HepG2 (cell line): Measurements from ENCODE around the gene KIAA1958. TPM values are rescaled to one million over a fixed set of nuclear protein-coding genes. Genes with fewer than 3 reads are reported as not detected.

Source experiments
- ARID4A ChIP-seq: sonication (generic); formaldehyde crosslinking; IDR thresholded peaks from 2 replicates; pipeline ENCODE4 v1.5.0; 2020; ENCODE audit warnings: mild to moderate bottlenecking, missing genetic modification reagents, borderline replicate concordance
- ELF3 ChIP-seq: IDR thresholded peaks from 2 replicates; pipeline ENCODE4 v1.6.1; 2016; ENCODE audit warnings: missing genetic modification reagents, missing compliant biosample characterization
- HOXA3 ChIP-seq: sonication (generic); formaldehyde crosslinking; IDR thresholded peaks from 2 replicates; pipeline ENCODE4 v1.5.0; 2020; ENCODE audit warnings: missing genetic modification reagents
- HOXA5 ChIP-seq: sonication (generic); formaldehyde crosslinking; IDR thresholded peaks from 2 replicates; pipeline ENCODE4 v1.4.0; 2020; ENCODE audit warnings: missing genetic modification reagents
- IKZF1 ChIP-seq: fragments of 450-650 bp; IDR thresholded peaks from 2 replicates; pipeline ENCODE4 v1.7.1; 2016
- KAT7 ChIP-seq: IDR thresholded peaks from 2 replicates; pipeline ENCODE4 v1.6.1; 2018; ENCODE audit warnings: borderline replicate concordance, missing compliant biosample characterization
- MATR3 ChIP-seq: sonication (generic); formaldehyde crosslinking; IDR thresholded peaks from 2 replicates; pipeline ENCODE4 v1.4.0; 2020; ENCODE audit warnings: missing genetic modification reagents
- NFE2L1 ChIP-seq: sonication (generic); formaldehyde crosslinking; IDR thresholded peaks from 2 replicates; pipeline ENCODE4 v1.4.0; 2020; ENCODE audit warnings: missing genetic modification reagents, mild to moderate bottlenecking, borderline replicate concordance
- NRL ChIP-seq: sonication (generic); formaldehyde crosslinking; IDR thresholded peaks from 2 replicates; pipeline ENCODE4 v1.5.0; 2020; ENCODE audit warnings: missing genetic modification reagents, mild to moderate bottlenecking, moderate library complexity, borderline replicate concordance
- PHF20 ChIP-seq: sonication (generic); formaldehyde crosslinking; IDR thresholded peaks from 2 replicates; pipeline ENCODE4 v1.5.0; 2020; ENCODE audit warnings: mild to moderate bottlenecking, missing genetic modification reagents
- POGK ChIP-seq: sonication (generic); formaldehyde crosslinking; conservative IDR thresholded peaks from 2 replicates; pipeline ENCODE4 v1.8.0; 2022; ENCODE audit warnings: mild to moderate bottlenecking, moderate library complexity, missing genetic modification reagents
- RAD21 ChIP-seq: fragments of 450-650 bp; formaldehyde crosslinking; IDR thresholded peaks from 2 replicates; pipeline ENCODE4 v1.5.0; 2020; ENCODE audit warnings: mild to moderate bottlenecking
- RORA ChIP-seq: sonication (generic); formaldehyde crosslinking; IDR thresholded peaks from 2 replicates; pipeline ENCODE4 v1.5.0; 2020; ENCODE audit warnings: mild to moderate bottlenecking, missing genetic modification reagents, moderate library complexity
- SATB2 ChIP-seq: sonication (generic); formaldehyde crosslinking; IDR thresholded peaks from 2 replicates; pipeline ENCODE4 v1.5.0; 2020; ENCODE audit warnings: missing genetic modification reagents
- ZNF138 ChIP-seq: sonication (generic); formaldehyde crosslinking; IDR thresholded peaks from 2 replicates; pipeline ENCODE4 v1.5.0; 2020; ENCODE audit warnings: mild to moderate bottlenecking, low read depth, missing genetic modification reagents
- ZNF253 ChIP-seq: sonication (generic); formaldehyde crosslinking; IDR thresholded peaks from 2 replicates; pipeline ENCODE4 v1.8.0; 2022; ENCODE audit warnings: mild to moderate bottlenecking, missing genetic modification reagents, borderline replicate concordance
- ZNF460 ChIP-seq: sonication (generic); formaldehyde crosslinking; IDR thresholded peaks from 2 replicates; pipeline ENCODE4 v1.5.1; 2020; ENCODE audit warnings: missing genetic modification reagents, mild to moderate bottlenecking, borderline replicate concordance
- ZNF761 ChIP-seq: sonication (generic); formaldehyde crosslinking; conservative IDR thresholded peaks from 2 replicates; pipeline ENCODE4 v1.4.0; 2020; ENCODE audit warnings: mild to moderate bottlenecking, missing genetic modification reagents
- polyA plus RNA-seq, 8 experiments: library from polyadenylated mRNA; depleted of rRNA in 3 of 8; stranded (reverse) in 7 of 8; unstranded in 1 of 8; fragments of >200 nt; fragmentation: Illumina TruSeq in 4 of 8; extraction: Trizol in 4 of 8; gene quantifications; 2 replicates each; pipeline versions ENCODE4 v1.2.1 to v1.2.3, GENCODE V29; 2011 to 2016; ENCODE audit warnings: low read depth in 4 of 8, missing spikeins in 1 of 8, mixed read lengths in 1 of 8; ENCODE audit not compliant: insufficient read depth in 1 of 8
- total RNA-seq, 5 experiments: library from RNA; depleted of rRNA; stranded (reverse); fragments of >200 nt; fragmentation: Illumina TruSeq; extraction: Trizol; gene quantifications; 2 replicates each; pipeline ENCODE4 v1.2.3, GENCODE V29; 2016; ENCODE audit warnings: low read depth in 1 of 5
- TF ChIP-seq, protein P1 (sequence below): sonication (generic); formaldehyde crosslinking; IDR thresholded peaks from 2 replicates; pipeline ENCODE4 v1.4.0; 2020; ENCODE audit warnings: missing genetic modification reagents, borderline replicate concordance

The KIAA1958 gene
- total and polyA plus RNA-seq, 2 of the 13 experiments (the other 11 are each of a cell fraction or from before 2014, with no cell fraction given): 8.5 to 10.3 TPM

GRCh38 chr9:112486221-112487007 is at the start of gene KIAA1958 (continued):
- TF ChIP-seq POGK (peak; percentile 96), ZNF138 (CRISPR knock-in tag) (peak; percentile 64; the same call in 1 of the 2 replicates), RAD21 (CRISPR knock-in tag) (peak; percentile 42), SATB2 (no peak), NRL (CRISPR knock-in tag) (peak; percentile 97), ARID4A (CRISPR knock-in tag) (peak; percentile 96), KAT7 (CRISPR knock-in tag) (peak; percentile 97), ZNF460 (CRISPR knock-in tag) (no peak), MATR3 (CRISPR knock-in tag) (no peak), ELF3 (CRISPR knock-in tag) (peak; percentile 61; the same call in 1 of the 2 replicates), RORA (CRISPR knock-in tag) (no peak), PHF20 (peak; percentile 79), HOXA5 (0 out of 2 replicates have a peak, but pooled peaks have one; percentile 76), HOXA3 (CRISPR knock-in tag) (peak; percentile 89), ZNF253 (CRISPR knock-in tag) (peak; percentile 92; the same call in 1 of the 2 replicates), ZNF761 (peak; percentile 85; the same call in 1 of the 2 replicates), IKZF1 (no peak), NFE2L1 (CRISPR knock-in tag) (peak; percentile 75; the same call in 1 of the 2 replicates)
- TF ChIP-seq, protein P1, sequence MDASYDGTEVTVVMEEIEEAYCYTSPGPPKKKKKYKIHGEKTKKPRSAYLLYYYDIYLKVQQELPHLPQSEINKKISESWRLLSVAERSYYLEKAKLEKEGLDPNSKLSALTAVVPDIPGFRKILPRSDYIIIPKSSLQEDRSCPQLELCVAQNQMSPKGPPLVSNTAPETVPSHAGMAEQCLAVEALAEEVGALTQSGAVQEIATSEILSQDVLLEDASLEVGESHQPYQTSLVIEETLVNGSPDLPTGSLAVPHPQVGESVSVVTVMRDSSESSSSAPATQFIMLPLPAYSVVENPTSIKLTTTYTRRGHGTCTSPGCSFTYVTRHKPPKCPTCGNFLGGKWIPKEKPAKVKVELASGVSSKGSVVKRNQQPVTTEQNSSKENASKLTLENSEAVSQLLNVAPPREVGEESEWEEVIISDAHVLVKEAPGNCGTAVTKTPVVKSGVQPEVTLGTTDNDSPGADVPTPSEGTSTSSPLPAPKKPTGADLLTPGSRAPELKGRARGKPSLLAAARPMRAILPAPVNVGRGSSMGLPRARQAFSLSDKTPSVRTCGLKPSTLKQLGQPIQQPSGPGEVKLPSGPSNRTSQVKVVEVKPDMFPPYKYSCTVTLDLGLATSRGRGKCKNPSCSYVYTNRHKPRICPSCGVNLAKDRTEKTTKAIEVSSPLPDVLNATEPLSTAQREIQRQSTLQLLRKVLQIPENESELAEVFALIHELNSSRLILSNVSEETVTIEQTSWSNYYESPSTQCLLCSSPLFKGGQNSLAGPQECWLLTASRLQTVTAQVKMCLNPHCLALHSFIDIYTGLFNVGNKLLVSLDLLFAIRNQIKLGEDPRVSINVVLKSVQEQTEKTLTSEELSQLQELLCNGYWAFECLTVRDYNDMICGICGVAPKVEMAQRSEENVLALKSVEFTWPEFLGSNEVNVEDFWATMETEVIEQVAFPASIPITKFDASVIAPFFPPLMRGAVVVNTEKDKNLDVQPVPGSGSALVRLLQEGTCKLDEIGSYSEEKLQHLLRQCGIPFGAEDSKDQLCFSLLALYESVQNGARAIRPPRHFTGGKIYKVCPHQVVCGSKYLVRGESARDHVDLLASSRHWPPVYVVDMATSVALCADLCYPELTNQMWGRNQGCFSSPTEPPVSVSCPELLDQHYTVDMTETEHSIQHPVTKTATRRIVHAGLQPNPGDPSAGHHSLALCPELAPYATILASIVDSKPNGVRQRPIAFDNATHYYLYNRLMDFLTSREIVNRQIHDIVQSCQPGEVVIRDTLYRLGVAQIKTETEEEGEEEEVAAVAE: 0 out of 2 replicates have a peak, but pooled peaks have one; percentile 39
